Neural cell (in vitro differentiated cells): Measurements from ENCODE around the gene GSTM5. TPM values are rescaled to one million over a fixed set of nuclear protein-coding genes. Genes with fewer than 3 reads are reported as not detected.

Experiments used
- H2AFZ ChIP-seq: fragments of 200-600, 300-800 bp; sonication (generic), shearing (Covaris generic); 2 replicates; pipeline ENCODE4 v1.6.0; 2014; ENCODE audit warnings: low read depth, mild to moderate bottlenecking, antibody characterized with exemption, low read length, moderate library complexity
- H3F3A ChIP-seq: fragments of 200-600 bp; shearing (Covaris generic); 2 replicates; pipeline ENCODE4 v1.6.1; 2016; ENCODE audit warnings: mild to moderate bottlenecking, moderate library complexity, mixed read lengths, antibody characterized with exemption, low read length; ENCODE audit not compliant: insufficient read depth, poor library complexity, severe bottlenecking
- H3K27ac ChIP-seq: fragments of 200-600, 300-800 bp; sonication (generic), shearing (Covaris generic); 2 replicates; pipeline ENCODE4 v1.5.1; 2014; ENCODE audit warnings: mild to moderate bottlenecking, low read length, moderate library complexity
- H3K27me3 ChIP-seq: fragments of 300-800, 200-600 bp; sonication (generic), shearing (Covaris generic); 2 replicates; pipeline ENCODE4 v1.6.0; 2014; ENCODE audit warnings: mild to moderate bottlenecking, low read depth, low read length, moderate library complexity; ENCODE audit not compliant: insufficient read depth
- H3K36me3 ChIP-seq: fragments of 300-800, 200-600 bp; sonication (generic), shearing (Covaris generic); 2 replicates; pipeline ENCODE4 v1.5.1; 2014; ENCODE audit warnings: mild to moderate bottlenecking, antibody characterized with exemption, low read length, moderate library complexity; ENCODE audit not compliant: insufficient read depth
- H3K4me2 ChIP-seq: fragments of 300-800, 200-600 bp; sonication (generic), shearing (Covaris generic); 2 replicates; pipeline ENCODE4 v1.6.0; 2014; ENCODE audit warnings: mild to moderate bottlenecking, low read length
- H3K4me3 ChIP-seq: fragments of 300-800, 200-600 bp; sonication (generic), shearing (Covaris generic); 2 replicates; pipeline ENCODE4 v1.5.1; 2014; ENCODE audit warnings: mild to moderate bottlenecking, low read length, moderate library complexity
- H3K79me2 ChIP-seq: fragments of 200-600 bp; shearing (Covaris generic); replicated peaks from 2 replicates; pipeline ENCODE4 v1.6.0; 2014; ENCODE audit warnings: mild to moderate bottlenecking, low read length, moderate library complexity; ENCODE audit not compliant: insufficient read depth
- H3K9ac ChIP-seq: fragments of 300-800, 200-600 bp; sonication (generic), shearing (Covaris generic); 2 replicates; pipeline ENCODE4 v1.6.1; 2016; ENCODE audit warnings: mild to moderate bottlenecking, low read length, mixed read lengths
- H3K9me2 ChIP-seq: fragments of 200-600 bp; shearing (Covaris generic); 2 replicates; pipeline ENCODE4 v1.6.1; 2016; ENCODE audit warnings: mild to moderate bottlenecking, low read length, mixed read lengths; ENCODE audit not compliant: insufficient read depth
- H3K9me3 ChIP-seq: fragments of 200-600, 300-800 bp; sonication (generic), shearing (Covaris generic); 2 replicates; pipeline ENCODE4 v1.6.1; 2016; ENCODE audit warnings: mild to moderate bottlenecking, mixed run types, low read length, moderate library complexity, mixed read lengths
- H4K20me1 ChIP-seq: fragments of 200-600 bp; shearing (Covaris generic); 2 replicates; pipeline ENCODE4 v1.6.1; 2016; ENCODE audit warnings: mild to moderate bottlenecking, mixed run types; ENCODE audit not compliant: insufficient read depth
- CTCF ChIP-seq: fragments of 450-650 bp; IDR thresholded peaks from 2 replicates; pipeline ENCODE4 v1.5.1; 2014; ENCODE audit warnings: antibody characterized with exemption, mild to moderate bottlenecking, moderate library complexity; ENCODE audit not compliant: poor library complexity, severe bottlenecking
- EP300 ChIP-seq: fragments of 450-650 bp; conservative IDR thresholded peaks from 2 replicates; pipeline ENCODE4 v1.6.1; 2014; ENCODE audit warnings: antibody characterized with exemption, mild to moderate bottlenecking, moderate library complexity; ENCODE audit not compliant: poor library complexity, severe bottlenecking
- EZH2 ChIP-seq: fragments of 200-600, 300-800 bp; shearing (Covaris generic), sonication (generic); IDR thresholded peaks from 2 replicates; pipeline ENCODE4 v1.6.1; 2014; ENCODE audit warnings: antibody characterized with exemption, low read length, borderline replicate concordance, mild to moderate bottlenecking; ENCODE audit not compliant: insufficient read depth, poor library complexity, severe bottlenecking
- MXI1 ChIP-seq: fragments of 450-650 bp; conservative IDR thresholded peaks from 2 replicates; pipeline ENCODE4 v1.6.1; 2014; ENCODE audit warnings: antibody characterized with exemption, mild to moderate bottlenecking; ENCODE audit not compliant: poor library complexity, severe bottlenecking
- POLR2AphosphoS5 ChIP-seq: IDR thresholded peaks from 2 replicates; pipeline ENCODE4 v1.6.1; 2012
- RAD21 ChIP-seq: fragments of 450-650 bp; conservative IDR thresholded peaks from 2 replicates; pipeline ENCODE4 v1.6.1; 2014; ENCODE audit warnings: antibody characterized with exemption, mild to moderate bottlenecking, moderate library complexity
- REST ChIP-seq: IDR thresholded peaks from 2 replicates; pipeline ENCODE4 v1.6.1; 2012; ENCODE audit warnings: borderline replicate concordance
- SMC3 ChIP-seq: fragments of 450-650 bp; conservative IDR thresholded peaks from 2 replicates; pipeline ENCODE4 v1.6.1; 2014; ENCODE audit warnings: antibody characterized with exemption, mild to moderate bottlenecking, moderate library complexity; ENCODE audit not compliant: poor library complexity
- TAF1 ChIP-seq: IDR thresholded peaks from 2 replicates; pipeline ENCODE4 v1.6.1; 2012; ENCODE audit warnings: low read depth
- polyA plus RNA-seq: library from polyadenylated mRNA; depleted of rRNA; stranded (reverse); fragments of >200 nt; gene quantifications from 2 replicates; pipeline ENCODE4 v1.2.3, GENCODE V29; 2014

Gene GSTM5
- polyA plus RNA-seq, 1 donor from 2014 or later = not detected

- H4K20me1 ChIP-seq = no peaks in the 10 kb centered on the region
- no peak for TF ChIP-seq CTCF
- no peak for TF ChIP-seq SMC3
- no peak for TF ChIP-seq EZH2
- no peak for TF ChIP-seq REST
- TF ChIP-seq RAD21 = no peak
- TF ChIP-seq POLR2AphosphoS5 = no peak
- no peak for TF ChIP-seq EP300
- no peak for TF ChIP-seq TAF1
- no peak for TF ChIP-seq MXI1
- H2AFZ ChIP-seq = no peak overlapping the region
- no peaks in the 10 kb centered on the region for H3K27me3 ChIP-seq
- H3F3A ChIP-seq = no peaks in the 10 kb centered on the region
- H3K4me2 ChIP-seq = no peak overlapping the region
- no peaks in the 10 kb centered on the region for H3K79me2 ChIP-seq
- no peaks in the 10 kb centered on the region for H3K36me3 ChIP-seq
- no peak overlapping the region for H3K9ac ChIP-seq
- no peak overlapping the region for H3K4me3 ChIP-seq
- H3K27ac ChIP-seq = no peak overlapping the region
- no peaks in the 10 kb centered on the region for H3K9me2 ChIP-seq
- no peaks in the 10 kb centered on the region for H3K9me3 ChIP-seq
These were observed 13.5 kb downstream of the GSTM5 start for GRCh38 chr1:109725510-109725909.

- H3K27ac ChIP-seq = no peak overlapping the region
- no peaks in the 10 kb centered on the region for H3F3A ChIP-seq
These were observed 14.0 kb downstream of the GSTM5 start for GRCh38 chr1:109726007-109726406.

More at GRCh38 chr1:109726007-109726406, 14.0 kb downstream of the GSTM5 start:
- Histone ChIP-seq H3K9me3 (no peaks in the 10 kb centered on the region), H3K36me3 (no peaks in the 10 kb centered on the region), H2AFZ (no peak overlapping the region), H3K4me2 (no peak overlapping the region), H3K4me3 (no peak overlapping the region), H3K79me2 (no peaks in the 10 kb centered on the region), H4K20me1 (no peaks in the 10 kb centered on the region), H3K9me2 (no peaks in the 10 kb centered on the region), H3K27me3 (no peaks in the 10 kb centered on the region), H3K9ac (no peak overlapping the region)
- no peak for TF ChIP-seq POLR2AphosphoS5
